GM23248 (cell line): ENCODE results near the gene MYO18B. TPM values are rescaled to one million over a fixed set of nuclear protein-coding genes. Genes with fewer than 3 reads are reported as not detected.

Source experiments
- DNase-seq: peaks from one replicate; pipeline ENCODE4 v3.0.0-alpha.2; 2015
- H2AFZ ChIP-seq: fragments of 200-600 bp; sonication (generic); 2 replicates; pipeline ENCODE4 v1.6.1; 2016; ENCODE audit warnings: antibody characterized with exemption
- H3F3A ChIP-seq: fragments of 200-600 bp; sonication (generic); 2 replicates; pipeline ENCODE4 v1.6.1; 2016; ENCODE audit warnings: mild to moderate bottlenecking, antibody characterized with exemption, mixed run types; ENCODE audit not compliant: insufficient read depth
- H3K27ac ChIP-seq: fragments of 200-600 bp; sonication (generic); 2 replicates; pipeline ENCODE4 v1.5.1; 2016; ENCODE audit warnings: mild to moderate bottlenecking
- H3K27me3 ChIP-seq: fragments of 200-600 bp; sonication (generic); replicated peaks from 2 replicates; pipeline ENCODE4 v1.6.1; 2016; ENCODE audit warnings: mild to moderate bottlenecking; ENCODE audit not compliant: insufficient read depth
- H3K36me3 ChIP-seq: fragments of 200-600 bp; sonication (generic); 2 replicates; pipeline ENCODE4 v1.6.1; 2016; ENCODE audit warnings: low read depth, mild to moderate bottlenecking
- H3K4me1 ChIP-seq: fragments of 200-600 bp; sonication (generic); 2 replicates; pipeline ENCODE4 v1.6.1; 2016; ENCODE audit warnings: mild to moderate bottlenecking; ENCODE audit not compliant: insufficient read depth
- H3K4me2 ChIP-seq: fragments of 200-600 bp; sonication (generic); one replicate; pipeline ENCODE4 v1.6.1; 2016; ENCODE audit warnings: mild to moderate bottlenecking; ENCODE audit not compliant: unreplicated experiment
- H3K4me3 ChIP-seq: fragments of 200-600 bp; sonication (generic); 2 replicates; pipeline ENCODE4 v1.5.1; 2016; ENCODE audit warnings: mild to moderate bottlenecking
- H3K79me2 ChIP-seq: fragments of 200-600 bp; sonication (generic); 2 replicates; pipeline ENCODE4 v1.6.1; 2016; ENCODE audit warnings: mild to moderate bottlenecking; ENCODE audit not compliant: insufficient read depth
- H3K9ac ChIP-seq: fragments of 200-600 bp; sonication (generic); 2 replicates; pipeline ENCODE4 v1.6.1; 2016; ENCODE audit warnings: mild to moderate bottlenecking
- H3K9me2 ChIP-seq: fragments of 200-600 bp; sonication (generic); 2 replicates; pipeline ENCODE4 v1.6.1; 2016; ENCODE audit warnings: mixed run types, mild to moderate bottlenecking, moderate library complexity; ENCODE audit not compliant: insufficient read depth
- H3K9me3 ChIP-seq: fragments of 200-600 bp; sonication (generic); one replicate; pipeline ENCODE4 v1.6.1; 2017; ENCODE audit warnings: low read depth
- H4K20me1 ChIP-seq: fragments of 200-600 bp; sonication (generic); 2 replicates; pipeline ENCODE4 v1.6.0; 2016; ENCODE audit not compliant: insufficient read depth
- EZH2 ChIP-seq: fragments of 200-600 bp; sonication (generic); IDR thresholded peaks from 2 replicates; pipeline ENCODE4 v1.6.1; 2018; ENCODE audit warnings: antibody characterized with exemption, mild to moderate bottlenecking; ENCODE audit not compliant: insufficient read depth, poor library complexity, severe bottlenecking
- EZH2phosphoT487 ChIP-seq: fragments of 200-600 bp; sonication (generic); IDR thresholded peaks from 2 replicates; pipeline ENCODE4 v1.6.1; 2018; ENCODE audit warnings: antibody characterized with exemption, moderate library complexity, mild to moderate bottlenecking, low read depth; ENCODE audit not compliant: insufficient read depth
- WGBS, 2 experiments: methylation state at CpG; one replicate each; pipeline ENCODE4 v1.1.6; 2015 to 2017; ENCODE audit warnings: low lambda C conversion rate in 2 of 2, low coverage in 1 of 2; ENCODE audit errors: missing lambda C conversion rate in 2 of 2; 5-methylcytosine and 5-hydroxymethylcytosine counted together
- in situ Hi-C: fragments of 300-500 bp; cut with MboI; formaldehyde crosslinking; loops from 2 replicates; pipeline ENCODE4 v1.15.0; 2020
- polyA plus RNA-seq: library from polyadenylated mRNA; unstranded; fragments of >200 nt; fragmentation: Nextera tagmentation; extraction: Ambion mirVana; gene quantifications from 2 replicates; pipeline ENCODE4 v1.2.1, GENCODE V29; 2016
- total RNA-seq: library from RNA; depleted of rRNA; stranded (reverse); fragments of >200 nt; shearing (Covaris generic); gene quantifications from 2 replicates; pipeline ENCODE4 v1.2.3, GENCODE V29; 2014; rRNA removed

The MYO18B gene
- total RNA-seq: not detected in 2 replicates
- not detected in 2 replicates for polyA plus RNA-seq

- H3K27ac ChIP-seq: no peak within 1 kb of the TSS
- no peaks in the 10 kb centered on the region for H3K79me2 ChIP-seq
- no peak within 1 kb of the TSS for H3K9ac ChIP-seq
- H3K9me3 ChIP-seq: no peaks in the 10 kb centered on the region
- no peak for DNase-seq
- H3K4me3 ChIP-seq: no peak within 1 kb of the TSS
- H3K9me2 ChIP-seq: no peaks in the 10 kb centered on the region
- in situ Hi-C loops: no loop called here
- no peaks in the 10 kb centered on the region for H3K27me3 ChIP-seq
- no peak within 1 kb of the TSS for H2AFZ ChIP-seq
- TF ChIP-seq EZH2 (no peak), EZH2phosphoT487 (no peak)
- peaks cover 14% of the 10 kb centered on the region for H3K4me1 ChIP-seq
- H3F3A ChIP-seq: peaks cover 14% of the 10 kb centered on the region
- WGBS, 2 experiments: 72 to 79% methylated on average over 32 to 36 of the region's 36 CpGs
- H3K36me3 ChIP-seq: no peaks in the 10 kb centered on the region
- no peaks in the 10 kb centered on the region for H4K20me1 ChIP-seq
- no peak within 1 kb of the TSS for H3K4me2 ChIP-seq
Observed at GRCh38 chr22:25741692-25742626, at the start of gene MYO18B. Gene MYO18B, plus strand, starts transcription at chr22:25742188. Its CDS starts 18,905 bp downstream, at chr22:25761093.

- no peaks in the 10 kb centered on the region for H3K9me3 ChIP-seq
- TF ChIP-seq EZH2: no peak
- no peak for TF ChIP-seq EZH2phosphoT487
- H4K20me1 ChIP-seq: no peaks in the 10 kb centered on the region
- no peak overlapping the region for H3K27ac ChIP-seq
- no peak overlapping the region for H3K4me3 ChIP-seq
- no peak overlapping the region for H3K4me2 ChIP-seq
- no peaks in the 10 kb centered on the region for H3F3A ChIP-seq
- no peaks in the 10 kb centered on the region for H3K36me3 ChIP-seq
- DNase-seq: no peak
- in situ Hi-C loops: loop anchor here (10.0 kb wide), 1 partner anchor 228 kb away; no protein-coding TSS in a partner anchor
- H3K79me2 ChIP-seq: no peaks in the 10 kb centered on the region
- H3K4me1 ChIP-seq: no peaks in the 10 kb centered on the region
- no peaks in the 10 kb centered on the region for H3K9me2 ChIP-seq
- no peak overlapping the region for H2AFZ ChIP-seq
- WGBS, 2 experiments: 80 to 82% methylated on average over 15 of the region's 15 CpGs
- no peak overlapping the region for H3K9ac ChIP-seq
- H3K27me3 ChIP-seq: no peaks in the 10 kb centered on the region
Observed at GRCh38 chr22:25692397-25693267, 49.4 kb upstream of the MYO18B start.

GRCh38 chr22:25693268-25693565 lies 48.8 kb upstream of the MYO18B start:
- Histone ChIP-seq H3K27me3 (no peaks in the 10 kb centered on the region), H3K79me2 (no peaks in the 10 kb centered on the region), H3K36me3 (no peaks in the 10 kb centered on the region), H4K20me1 (no peaks in the 10 kb centered on the region), H3K9ac (no peak overlapping the region), H3K9me2 (no peaks in the 10 kb centered on the region), H3F3A (no peaks in the 10 kb centered on the region), H3K4me2 (no peak overlapping the region), H3K27ac (no peak overlapping the region), H3K4me1 (no peaks in the 10 kb centered on the region), H2AFZ (no peak overlapping the region), H3K9me3 (no peaks in the 10 kb centered on the region), H3K4me3 (no peak overlapping the region)
- DNase-seq: no peak
- no peak for TF ChIP-seq EZH2phosphoT487
- TF ChIP-seq EZH2: no peak
- in situ Hi-C loops: loop anchor here (10.0 kb wide), 1 partner anchor 228 kb away; no protein-coding TSS in a partner anchor
- WGBS, 2 experiments: 85 to 92% methylated on average over 4 of the region's 4 CpGs

GRCh38 chr22:25694196-25694907 lies 47.6 kb upstream of the MYO18B start:
- in situ Hi-C loops: loop anchor here (10.0 kb wide), 1 partner anchor 230 kb away; no protein-coding TSS in a partner anchor
- TF ChIP-seq EZH2 (no peak), EZH2phosphoT487 (no peak)
- H3K79me2 ChIP-seq: no peaks in the 10 kb centered on the region

More at GRCh38 chr22:25694196-25694907, 47.6 kb upstream of the MYO18B start:
- Histone ChIP-seq H3F3A (no peaks in the 10 kb centered on the region), H3K4me2 (no peak overlapping the region), H3K27me3 (no peaks in the 10 kb centered on the region), H4K20me1 (no peaks in the 10 kb centered on the region), H3K36me3 (no peaks in the 10 kb centered on the region), H3K4me3 (no peak overlapping the region), H3K9ac (no peak overlapping the region), H3K9me3 (no peaks in the 10 kb centered on the region), H2AFZ (no peak overlapping the region), H3K27ac (no peak overlapping the region), H3K4me1 (no peaks in the 10 kb centered on the region), H3K9me2 (no peaks in the 10 kb centered on the region)
- no peak for DNase-seq
- WGBS, 2 experiments: 84 to 87% methylated on average over 16 of the region's 16 CpGs
